ENCODE measurements around the gene CHEK2. TPM values are rescaled to one million over a fixed set of nuclear protein-coding genes. Genes with fewer than 3 reads are reported as not detected.
A peak's percentile ranks its signal among the peaks of the same experiment; 100 is the strongest.
"Not testable (repeated sequence)": the region's sequence is repeated elsewhere in the genome, so short reads cannot be mapped to it uniquely, and the experiment has no call there.

The CHEK2 gene
- total RNA-seq, 1 donor = 22.0 TPM

- H3K4me3 ChIP-seq (ENCODE audit: low read depth, low read length) = peak within 1 kb of the TSS; percentile 84
- peak; percentile 77 for DNase-seq (ENCODE audit: low read depth)
These were observed 61.9 kb downstream of the CHEK2 start, which contains the start of gene TTC28 for GRCh38 chr22:28679611-28680287. Gene TTC28 (minus strand): TSS chr22:28679840. CDS start chr22:28679723, 117 bp downstream.

DNA sequence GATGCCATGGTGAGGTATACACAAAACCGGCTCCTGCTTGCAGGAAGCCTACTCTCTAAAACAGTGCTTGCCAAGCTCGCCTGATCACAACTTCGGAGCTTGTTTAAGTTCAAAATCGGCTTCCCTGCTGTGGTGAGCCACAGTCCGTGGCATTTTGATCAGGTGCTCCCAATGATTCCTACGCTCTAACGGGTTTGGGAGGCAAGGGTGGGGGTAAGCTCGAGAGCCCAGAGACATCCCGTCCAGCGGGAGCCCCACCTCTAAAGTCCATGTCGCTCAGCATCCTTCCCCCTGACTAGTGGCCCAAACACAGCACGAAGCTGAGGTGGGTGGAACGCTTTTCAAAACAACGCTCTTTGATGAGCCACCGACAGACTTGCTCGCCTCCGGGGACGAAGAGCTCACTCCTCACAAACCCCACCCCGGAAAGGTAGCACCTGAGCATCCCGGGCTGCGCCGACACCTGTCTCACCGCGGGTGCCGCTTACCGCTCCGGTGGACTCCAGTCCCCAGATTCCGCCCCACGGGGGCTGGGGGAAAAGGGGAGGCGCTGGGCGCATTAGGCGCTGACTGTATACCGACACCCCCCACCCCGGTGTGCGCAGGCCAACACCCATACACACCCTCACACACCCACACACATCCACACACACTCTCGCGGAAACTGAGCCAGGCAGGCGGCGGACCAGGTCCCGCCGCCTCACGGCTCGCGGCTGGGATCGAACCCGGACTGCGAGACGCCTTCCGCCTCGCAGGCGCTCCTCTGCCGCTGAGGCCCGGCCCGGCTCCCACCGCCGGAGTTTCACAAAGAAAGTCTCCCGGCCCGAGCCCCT is 62.6 kb downstream of the CHEK2 start:
- DNase-seq (ENCODE audit: low read depth) = peak; percentile 11
- H3K4me3 ChIP-seq (ENCODE audit: low read depth, low read length) = peak overlapping the region; percentile 84

- not testable (repeated sequence) for DNase-seq (ENCODE audit: low read depth); H3K4me3 ChIP-seq (ENCODE audit: low read depth, low read length)
These were observed 63.5 kb downstream of the CHEK2 start for GRCh38 chr22:28678170-28678569.

DNA sequence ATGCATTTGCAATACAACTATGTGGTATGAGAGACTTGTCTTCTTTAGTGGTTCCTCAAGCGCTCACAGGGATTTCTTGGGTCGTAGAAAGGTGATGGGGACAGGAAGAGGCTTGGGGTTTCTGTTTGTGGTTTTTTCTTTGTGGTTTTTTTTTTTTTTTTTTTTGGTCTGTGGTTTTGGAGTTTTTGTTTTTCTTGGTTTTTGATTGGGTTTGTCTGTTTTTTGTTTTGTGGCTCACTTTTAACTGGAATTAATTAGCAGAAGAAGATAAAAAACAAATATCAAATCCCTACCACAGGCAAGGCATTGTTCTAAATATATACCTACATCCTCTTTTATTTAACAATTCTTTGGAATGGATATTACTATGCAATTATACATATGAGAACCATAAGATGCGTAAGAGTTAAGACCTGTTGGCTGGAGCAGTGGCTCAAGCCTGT is 67.5 kb downstream of the CHEK2 start:
- no peak overlapping the region for H3K4me3 ChIP-seq (ENCODE audit: low read depth, low read length)
- TF ChIP-seq, protein P1, sequence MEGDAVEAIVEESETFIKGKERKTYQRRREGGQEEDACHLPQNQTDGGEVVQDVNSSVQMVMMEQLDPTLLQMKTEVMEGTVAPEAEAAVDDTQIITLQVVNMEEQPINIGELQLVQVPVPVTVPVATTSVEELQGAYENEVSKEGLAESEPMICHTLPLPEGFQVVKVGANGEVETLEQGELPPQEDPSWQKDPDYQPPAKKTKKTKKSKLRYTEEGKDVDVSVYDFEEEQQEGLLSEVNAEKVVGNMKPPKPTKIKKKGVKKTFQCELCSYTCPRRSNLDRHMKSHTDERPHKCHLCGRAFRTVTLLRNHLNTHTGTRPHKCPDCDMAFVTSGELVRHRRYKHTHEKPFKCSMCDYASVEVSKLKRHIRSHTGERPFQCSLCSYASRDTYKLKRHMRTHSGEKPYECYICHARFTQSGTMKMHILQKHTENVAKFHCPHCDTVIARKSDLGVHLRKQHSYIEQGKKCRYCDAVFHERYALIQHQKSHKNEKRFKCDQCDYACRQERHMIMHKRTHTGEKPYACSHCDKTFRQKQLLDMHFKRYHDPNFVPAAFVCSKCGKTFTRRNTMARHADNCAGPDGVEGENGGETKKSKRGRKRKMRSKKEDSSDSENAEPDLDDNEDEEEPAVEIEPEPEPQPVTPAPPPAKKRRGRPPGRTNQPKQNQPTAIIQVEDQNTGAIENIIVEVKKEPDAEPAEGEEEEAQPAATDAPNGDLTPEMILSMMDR (IDR thresholded peaks at IDR 0.05; ENCODE audit: insufficient read depth, low read depth, low read length) = no peak
- peak; percentile 72 for DNase-seq (ENCODE audit: low read depth)

GRCh38 chr22:28670756-28671155 is 70.9 kb downstream of the CHEK2 start:
- no peak for DNase-seq (ENCODE audit: low read depth)
- no peak overlapping the region for H3K4me3 ChIP-seq (ENCODE audit: low read depth, low read length)
- TF ChIP-seq, protein P1 (IDR thresholded peaks at IDR 0.05; ENCODE audit: insufficient read depth, low read depth, low read length) = no peak

DNA sequence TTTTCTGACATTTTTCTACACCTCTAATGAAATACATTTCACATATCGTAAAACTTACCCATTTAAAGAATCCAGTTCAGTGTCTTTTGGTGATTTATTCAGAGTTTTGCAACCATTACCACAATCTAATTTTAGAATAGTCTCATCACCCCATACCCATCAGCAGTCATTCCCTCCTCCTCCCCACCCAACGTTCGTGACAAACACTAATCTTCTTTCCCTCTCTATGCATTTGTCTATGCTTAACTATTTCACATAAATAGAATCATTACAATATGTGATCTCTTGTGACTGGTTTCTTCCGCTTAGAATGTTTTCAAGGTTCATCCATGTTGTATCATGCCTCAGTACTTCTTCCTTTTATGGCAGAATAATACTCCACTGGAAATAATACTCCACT is 71.5 kb downstream of the CHEK2 start:
- TF ChIP-seq, protein P1 (IDR thresholded peaks at IDR 0.05; ENCODE audit: insufficient read depth, low read depth, low read length) = no peak
- H3K4me3 ChIP-seq (ENCODE audit: low read depth, low read length) = no peak overlapping the region
- DNase-seq (ENCODE audit: low read depth) = peak; percentile 18

DNA sequence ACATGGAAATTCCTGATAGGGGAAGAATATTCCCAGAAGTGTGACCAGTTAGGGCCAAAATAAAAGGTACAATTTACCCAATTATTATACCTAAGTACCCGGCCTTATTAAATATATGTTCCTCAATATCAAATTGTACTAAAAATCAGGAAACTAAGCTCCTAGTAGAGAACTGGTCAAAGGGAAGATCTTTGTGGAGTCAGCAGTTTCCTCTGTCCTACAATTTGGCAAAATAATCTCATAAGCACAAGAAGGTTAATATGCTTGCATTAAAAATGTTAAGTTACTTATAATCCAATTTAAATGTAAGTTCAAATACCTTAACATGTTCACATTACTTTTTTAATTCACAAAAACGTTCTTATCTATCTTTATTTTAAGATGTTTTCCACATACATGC is 72.2 kb downstream of the CHEK2 start:
- TF ChIP-seq, protein P1 (IDR thresholded peaks at IDR 0.05; ENCODE audit: insufficient read depth, low read depth, low read length) = no peak
- no peak overlapping the region for H3K4me3 ChIP-seq (ENCODE audit: low read depth, low read length)
- DNase-seq (ENCODE audit: low read depth) = no peak

DNA sequence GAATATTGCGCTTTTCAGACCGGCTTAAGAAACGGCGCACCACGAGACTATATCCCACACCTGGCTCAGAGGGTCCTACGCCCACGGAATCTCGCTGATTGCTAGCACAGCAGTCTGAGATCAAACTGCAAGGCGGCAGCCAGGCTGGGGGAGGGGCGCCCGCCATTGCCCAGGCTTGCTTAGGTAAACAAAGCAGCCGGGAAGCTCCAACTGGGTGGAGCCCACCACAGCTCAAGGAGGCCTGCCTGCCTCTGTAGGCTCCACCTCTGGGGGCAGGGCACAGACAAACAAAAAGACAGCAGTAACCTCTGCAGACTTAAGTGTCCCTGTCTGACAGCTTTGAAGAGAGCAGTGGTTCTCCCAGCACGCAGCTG is 78.1 kb downstream of the CHEK2 start:
- DNase-seq (ENCODE audit: low read depth); H3K4me3 ChIP-seq (ENCODE audit: low read depth, low read length): not testable (repeated sequence)

DNA sequence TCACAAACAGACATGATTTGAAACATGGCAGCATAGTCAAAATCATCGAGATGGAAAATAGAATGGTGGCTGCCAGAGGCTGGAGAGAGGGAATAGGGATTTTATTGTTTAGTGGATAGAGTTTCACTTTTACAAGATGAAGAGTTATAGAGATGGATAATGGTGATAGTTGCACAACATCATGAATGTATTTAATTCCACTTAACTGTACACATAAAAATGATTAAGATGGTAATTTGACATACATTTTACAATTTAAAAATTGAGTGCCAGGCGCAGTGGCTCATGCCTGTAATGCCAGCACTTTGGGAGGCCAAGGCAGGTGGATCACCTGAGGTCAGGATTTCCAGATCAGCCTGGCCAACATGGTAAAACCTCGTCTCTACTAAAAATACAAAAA is 83.2 kb downstream of the CHEK2 start:
- H3K4me3 ChIP-seq (ENCODE audit: low read depth, low read length) = no peak overlapping the region
- TF ChIP-seq, protein P1 (IDR thresholded peaks at IDR 0.05; ENCODE audit: insufficient read depth, low read depth, low read length) = no peak
- no peak for DNase-seq (ENCODE audit: low read depth)

Measured in fibroblast of villous mesenchyme (primary cell).